Kidney (tissue), 14 donors: Measurements from ENCODE around the gene LENG1. TPM values are rescaled to one million over a fixed set of nuclear protein-coding genes. Genes with fewer than 3 reads are reported as not detected.

Source experiments
- DNase-seq, 5 donors: peaks; one replicate each; pipeline ENCODE4 v3.0.0-alpha.2; 2013 to 2020
- FAIRE-seq: peaks from 2 replicates; lab custom pipeline; 2012; peaks lifted over from hg19 to GRCh38; lab: Jason Lieb, UNC
- H3K27ac ChIP-seq, 2 donors: one replicate each; pipeline ENCODE4 v1.7.0; 2013; ENCODE audit warnings: low read depth in 2 of 2, low read length in 2 of 2, inconsistent platforms in 1 of 2
- H3K27me3 ChIP-seq: one replicate; pipeline ENCODE4 v1.7.1; 2013; ENCODE audit warnings: low read length, inconsistent platforms; ENCODE audit not compliant: control insufficient read depth, insufficient read depth
- H3K36me3 ChIP-seq, 3 donors: one replicate each; pipeline versions ENCODE4 v1.7.0 to v1.7.1; 2013; ENCODE audit warnings: low read length in 3 of 3, control low read depth in 1 of 3, inconsistent platforms in 1 of 3; ENCODE audit not compliant: insufficient read depth in 3 of 3, control insufficient read depth in 2 of 3
- H3K4me1 ChIP-seq, 3 donors: one replicate each; pipeline versions ENCODE4 v1.7.0 to v1.7.1; 2013; ENCODE audit warnings: low read length in 3 of 3, inconsistent platforms in 1 of 3, low read depth in 1 of 3; ENCODE audit not compliant: control insufficient read depth in 2 of 3, insufficient read depth in 2 of 3
- H3K4me3 ChIP-seq, 3 donors: one replicate each; pipeline versions ENCODE4 v1.7.0 to v1.8.1; 2013; ENCODE audit warnings: low read length in 3 of 3, control low read depth in 1 of 3, inconsistent platforms in 1 of 3
- H3K9ac ChIP-seq, 3 donors: one replicate each; pipeline versions ENCODE4 v1.7.0 to v1.7.1; 2013; ENCODE audit warnings: low read length in 3 of 3, control low read depth in 1 of 3, inconsistent platforms in 1 of 3
- H3K9me3 ChIP-seq, 3 donors: one replicate each; pipeline versions ENCODE4 v1.7.0 to v1.7.1; 2013; ENCODE audit warnings: low read length in 3 of 3, control low read depth in 1 of 3, inconsistent platforms in 1 of 3; ENCODE audit not compliant: control insufficient read depth in 2 of 3, insufficient read depth in 1 of 3
- intact Hi-C: fragments of 100-400 bp; cut with DNase I; formaldehyde crosslinking; loops from one replicate; pipeline ENCODE4 v1.11.1; 2022
- polyA plus RNA-seq: library from polyadenylated mRNA; stranded (reverse); fragments of 350-450 nt; fragmentation: Illumina TruSeq; extraction: RNeasy Lipid Tissue Mini Kit (QIAGEN cat#74804); gene quantifications from one replicate; pipeline ENCODE4 v1.2.3, GENCODE V29; 2014; ENCODE audit warnings: low read depth, low replicate concordance; ENCODE audit not compliant: insufficient read depth
- total RNA-seq: library from RNA; stranded (reverse); fragmentation: NEBNext Ultra II Directional; extraction: Animal tissue kit (Norgen Biotek cat#: 25700); gene quantifications from one replicate; pipeline ENCODE4 v1.2.1, GENCODE V29; 2021
- TF ChIP-seq, protein P1 (sequence below): IDR thresholded peaks from 3 replicates; pipeline ENCODE4 v1.5.1; 2012; ENCODE audit warnings: mild to moderate bottlenecking, moderate library complexity, borderline replicate concordance; ENCODE audit not compliant: insufficient read depth; ENCODE audit errors: extremely low read depth
- donor health status: control.
- donor health status: control.
- donor health status: control.
- donor health status: control.
- donor health status: control.
- donor health status: DM: yes; HTN: yes; CAD: no.
- donor health status: Normal renal cell carcinoma (clear cell type).

Gene LENG1
- total and polyA plus RNA-seq, 2 donors from 2014 or later = 8.0 to 12.2 TPM

- Histone ChIP-seq H3K9ac (no peak overlapping the region), H3K4me3 (no peak overlapping the region), H3K27me3 (no peaks in the 10 kb centered on the region), H3K9me3 (no peaks in the 10 kb centered on the region), H3K36me3 (no peaks in the 10 kb centered on the region), H3K4me1 (peaks cover 0 to 4% (median 0%) of the 10 kb centered on the region in 3 donors), H3K27ac (no peak overlapping the region)
- TF ChIP-seq, protein P1, sequence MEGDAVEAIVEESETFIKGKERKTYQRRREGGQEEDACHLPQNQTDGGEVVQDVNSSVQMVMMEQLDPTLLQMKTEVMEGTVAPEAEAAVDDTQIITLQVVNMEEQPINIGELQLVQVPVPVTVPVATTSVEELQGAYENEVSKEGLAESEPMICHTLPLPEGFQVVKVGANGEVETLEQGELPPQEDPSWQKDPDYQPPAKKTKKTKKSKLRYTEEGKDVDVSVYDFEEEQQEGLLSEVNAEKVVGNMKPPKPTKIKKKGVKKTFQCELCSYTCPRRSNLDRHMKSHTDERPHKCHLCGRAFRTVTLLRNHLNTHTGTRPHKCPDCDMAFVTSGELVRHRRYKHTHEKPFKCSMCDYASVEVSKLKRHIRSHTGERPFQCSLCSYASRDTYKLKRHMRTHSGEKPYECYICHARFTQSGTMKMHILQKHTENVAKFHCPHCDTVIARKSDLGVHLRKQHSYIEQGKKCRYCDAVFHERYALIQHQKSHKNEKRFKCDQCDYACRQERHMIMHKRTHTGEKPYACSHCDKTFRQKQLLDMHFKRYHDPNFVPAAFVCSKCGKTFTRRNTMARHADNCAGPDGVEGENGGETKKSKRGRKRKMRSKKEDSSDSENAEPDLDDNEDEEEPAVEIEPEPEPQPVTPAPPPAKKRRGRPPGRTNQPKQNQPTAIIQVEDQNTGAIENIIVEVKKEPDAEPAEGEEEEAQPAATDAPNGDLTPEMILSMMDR = no peak
- FAIRE-seq = no peak
- peak in 1 of 5 donors; percentile 74 for DNase-seq
- intact Hi-C loops = no loop called here
Measured at GRCh38 chr19:54180691-54181091, 21.2 kb upstream of the LENG1 start.

DNA sequence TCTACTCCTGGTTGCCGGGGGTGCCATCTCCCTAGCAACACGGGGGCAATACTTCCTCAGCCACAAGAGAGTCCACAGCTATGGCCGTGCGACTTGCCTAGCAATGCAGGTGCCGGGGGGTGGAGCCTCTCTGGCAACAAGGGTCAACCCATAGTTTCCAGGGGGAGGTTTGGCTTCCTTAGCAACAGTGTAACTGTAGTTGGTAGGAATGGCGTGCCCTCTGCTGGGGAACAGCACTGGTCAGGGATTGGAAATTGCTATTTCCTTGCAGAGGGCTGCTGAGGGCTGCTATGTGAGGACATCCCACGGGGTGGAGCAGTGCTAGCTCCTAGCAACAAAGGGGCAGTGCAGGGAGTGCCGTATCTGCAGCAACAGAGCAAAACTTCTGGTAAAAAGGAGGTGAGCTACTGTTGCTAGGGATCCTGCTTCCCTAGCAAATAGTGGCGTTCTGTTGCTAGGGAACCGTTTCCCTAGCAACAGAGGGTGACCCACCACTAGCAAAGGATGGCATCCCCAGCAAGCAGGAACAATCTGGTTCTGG lies 20.5 kb upstream of the LENG1 start:
- no peak overlapping the region for H3K27ac ChIP-seq
- no peak overlapping the region for H3K4me3 ChIP-seq
- H3K36me3 ChIP-seq = no peaks in the 10 kb centered on the region
- DNase-seq (peak; percentile 84 to 95 (median 94)), FAIRE-seq (no peak)
- no peak overlapping the region for H3K9ac ChIP-seq
- peaks cover 0 to 4% (median 0%) of the 10 kb centered on the region in 3 donors for H3K4me1 ChIP-seq
- intact Hi-C loops = loop anchor here (10.0 kb wide), 1 partner anchor 55 kb away; no protein-coding TSS in a partner anchor
- TF ChIP-seq, protein P1 = peak; percentile 37
- H3K27me3 ChIP-seq = no peaks in the 10 kb centered on the region
- no peaks in the 10 kb centered on the region for H3K9me3 ChIP-seq

GRCh38 chr19:54179262-54179852 lies 19.8 kb upstream of the LENG1 start:
- Histone ChIP-seq H3K36me3 (no peaks in the 10 kb centered on the region), H3K4me1 (peaks cover 0 to 4% (median 0%) of the 10 kb centered on the region in 3 donors), H3K9me3 (no peaks in the 10 kb centered on the region), H3K9ac (no peak overlapping the region), H3K4me3 (no peak overlapping the region), H3K27ac (no peak overlapping the region), H3K27me3 (no peaks in the 10 kb centered on the region)
- intact Hi-C loops = loop anchor here (10.0 kb wide), 1 partner anchor 55 kb away; no protein-coding TSS in a partner anchor
- peak in 2 of 5 donors; percentile 22 to 52 for DNase-seq
- TF ChIP-seq, protein P1 = no peak
- no peak for FAIRE-seq
